ENCODE measurements around the gene CHRNA4.

DNA sequence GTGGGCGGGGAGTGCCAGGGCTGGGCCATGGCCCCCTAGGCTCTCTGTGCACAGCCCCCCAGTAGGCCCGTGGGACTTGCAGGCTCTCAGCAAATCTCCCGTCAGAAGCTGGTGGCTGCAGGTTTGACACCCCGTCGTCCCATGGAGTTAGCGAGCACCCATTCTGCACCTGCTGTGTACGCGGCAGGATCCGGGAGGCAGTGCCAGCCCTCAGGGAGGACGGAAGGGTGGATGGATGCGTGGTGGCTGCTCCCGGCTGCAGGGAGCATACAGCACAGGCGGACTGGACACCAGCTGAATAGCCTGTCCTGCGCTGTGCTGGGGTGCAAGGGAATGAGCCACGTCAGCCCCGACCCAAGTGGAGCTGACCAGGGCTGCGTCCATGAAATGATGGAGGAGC is 32.4 kb upstream of the CHRNA4 start:
- TF ChIP-seq, protein P1, sequence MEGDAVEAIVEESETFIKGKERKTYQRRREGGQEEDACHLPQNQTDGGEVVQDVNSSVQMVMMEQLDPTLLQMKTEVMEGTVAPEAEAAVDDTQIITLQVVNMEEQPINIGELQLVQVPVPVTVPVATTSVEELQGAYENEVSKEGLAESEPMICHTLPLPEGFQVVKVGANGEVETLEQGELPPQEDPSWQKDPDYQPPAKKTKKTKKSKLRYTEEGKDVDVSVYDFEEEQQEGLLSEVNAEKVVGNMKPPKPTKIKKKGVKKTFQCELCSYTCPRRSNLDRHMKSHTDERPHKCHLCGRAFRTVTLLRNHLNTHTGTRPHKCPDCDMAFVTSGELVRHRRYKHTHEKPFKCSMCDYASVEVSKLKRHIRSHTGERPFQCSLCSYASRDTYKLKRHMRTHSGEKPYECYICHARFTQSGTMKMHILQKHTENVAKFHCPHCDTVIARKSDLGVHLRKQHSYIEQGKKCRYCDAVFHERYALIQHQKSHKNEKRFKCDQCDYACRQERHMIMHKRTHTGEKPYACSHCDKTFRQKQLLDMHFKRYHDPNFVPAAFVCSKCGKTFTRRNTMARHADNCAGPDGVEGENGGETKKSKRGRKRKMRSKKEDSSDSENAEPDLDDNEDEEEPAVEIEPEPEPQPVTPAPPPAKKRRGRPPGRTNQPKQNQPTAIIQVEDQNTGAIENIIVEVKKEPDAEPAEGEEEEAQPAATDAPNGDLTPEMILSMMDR (IDR thresholded peaks at IDR 0.05) = no peak
- no peak for TF ChIP-seq POLR2A (IDR thresholded peaks at IDR 0.05)
